ENCODE data around the gene SIK3. TPM values are rescaled to one million over a fixed set of nuclear protein-coding genes. Genes with fewer than 3 reads are reported as not detected.

SIK3 gene
- total RNA-seq, 1 experiment from 2014 or later: 31.4 TPM

- Histone ChIP-seq H3K4me1 (ENCODE audit: insufficient read depth, low read length) (no peaks in the 10 kb centered on the region), H4K5ac (ENCODE audit: insufficient read length, low read depth, low read length) (no peak overlapping the region), H2BK12ac (ENCODE audit: insufficient read length, low read depth, low read length) (no peak overlapping the region), H3K18ac (ENCODE audit: insufficient read length, low read depth, low read length) (no peak overlapping the region), H2BK20ac (ENCODE audit: low read depth, low read length, poor library complexity, severe bottlenecking) (no peak overlapping the region), H3K79me2 (ENCODE audit: insufficient read depth, low read length) (no peaks in the 10 kb centered on the region), H2BK120ac (ENCODE audit: low read depth, low read length, poor library complexity, severe bottlenecking) (peak overlapping the region; percentile 48), H3K4me2 (ENCODE audit: insufficient read depth, insufficient read length, low read length) (no peak overlapping the region), H3K4ac (ENCODE audit: low read depth, low read length) (no peak overlapping the region), H2BK15ac (ENCODE audit: low read depth, low read length) (no peak overlapping the region), H4K91ac (ENCODE audit: insufficient read length, low read depth, low read length) (no peak overlapping the region), H2BK5ac (ENCODE audit: insufficient read length, low read length) (no peak overlapping the region), H3T11ph (ENCODE audit: low read length) (no peak overlapping the region), H2AFZ (ENCODE audit: low read length) (no peak overlapping the region), H3K23me2 (ENCODE audit: insufficient read length, low read depth, low read length, poor library complexity, severe bottlenecking) (no peaks in the 10 kb centered on the region), H4K8ac (replicated peaks; ENCODE audit: insufficient read length, low read depth, low read length) (no peak overlapping the region), H3K27me3 (ENCODE audit: insufficient read depth, low read length) (no peaks in the 10 kb centered on the region), H4K20me1 (ENCODE audit: control insufficient read depth, insufficient read depth, insufficient read length) (no peaks in the 10 kb centered on the region), H3K9ac (ENCODE audit: extremely low read depth, insufficient read length, low read length) (no peak overlapping the region), H3K79me1 (ENCODE audit: insufficient read depth, low read depth, low read length, poor library complexity, severe bottlenecking) (no peaks in the 10 kb centered on the region), H3K14ac (ENCODE audit: insufficient read depth, low read length) (no peak overlapping the region), H3K27ac (ENCODE audit: insufficient read length, low read depth, low read length) (no peak overlapping the region), H3K56ac (ENCODE audit: insufficient read length, low read depth, low read length) (no peak overlapping the region), H3K9me3 (ENCODE audit: control insufficient read depth, low read depth, low read length) (no peaks in the 10 kb centered on the region), H2AK5ac (ENCODE audit: insufficient read length, low read length) (no peak overlapping the region), H3K23ac (ENCODE audit: insufficient read length, low read depth, low read length) (no peak overlapping the region)
- Mint-ChIP-seq H3K4me1 (no peaks in the 10 kb centered on the region), H3K27ac (no peak overlapping the region), H3K4me3 (no peak overlapping the region), H3K36me3 (ENCODE audit: insufficient read depth in 1 of 3, low read depth in 3 of 3) (no peaks in the 10 kb centered on the region), H3K27me3 (ENCODE audit: low read depth) (peaks cover 23% of the 10 kb centered on the region), H3K9me3 (no peaks in the 10 kb centered on the region)
- DNase-seq: no peak
- WGBS (ENCODE audit: extremely low coverage, insufficient read length, low lambda C conversion rate): no CpG with 5 or more reads among the region's 6 CpGs
- TF ChIP-seq, protein P1, sequence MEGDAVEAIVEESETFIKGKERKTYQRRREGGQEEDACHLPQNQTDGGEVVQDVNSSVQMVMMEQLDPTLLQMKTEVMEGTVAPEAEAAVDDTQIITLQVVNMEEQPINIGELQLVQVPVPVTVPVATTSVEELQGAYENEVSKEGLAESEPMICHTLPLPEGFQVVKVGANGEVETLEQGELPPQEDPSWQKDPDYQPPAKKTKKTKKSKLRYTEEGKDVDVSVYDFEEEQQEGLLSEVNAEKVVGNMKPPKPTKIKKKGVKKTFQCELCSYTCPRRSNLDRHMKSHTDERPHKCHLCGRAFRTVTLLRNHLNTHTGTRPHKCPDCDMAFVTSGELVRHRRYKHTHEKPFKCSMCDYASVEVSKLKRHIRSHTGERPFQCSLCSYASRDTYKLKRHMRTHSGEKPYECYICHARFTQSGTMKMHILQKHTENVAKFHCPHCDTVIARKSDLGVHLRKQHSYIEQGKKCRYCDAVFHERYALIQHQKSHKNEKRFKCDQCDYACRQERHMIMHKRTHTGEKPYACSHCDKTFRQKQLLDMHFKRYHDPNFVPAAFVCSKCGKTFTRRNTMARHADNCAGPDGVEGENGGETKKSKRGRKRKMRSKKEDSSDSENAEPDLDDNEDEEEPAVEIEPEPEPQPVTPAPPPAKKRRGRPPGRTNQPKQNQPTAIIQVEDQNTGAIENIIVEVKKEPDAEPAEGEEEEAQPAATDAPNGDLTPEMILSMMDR (conservative IDR thresholded peaks at IDR 0.05): no peak
Observed at GRCh38 chr11:117127171-117127901, 29.1 kb upstream of the SIK3 start.
